K562 (cell line): ENCODE measurements around the gene NKX1-2. TPM values are rescaled to one million over a fixed set of nuclear protein-coding genes. Genes with fewer than 3 reads are reported as not detected.

Experiments used
- ATAC-seq: fragments of 200-7000 bp; cut with Tn5 transposase; 3 replicates; pipeline ENCODE4 v1.9.1; 2020; ENCODE audit warnings: moderate library complexity
- BruUV-seq: library from RNA; stranded (reverse); fragments of 400-500 nt; replicated peaks from 2 replicates; lab custom pipeline; 2021; lab: Mats Ljungman, UMichigan
- CTCF ChIA-PET: fragments of 300-600 bp; formaldehyde crosslinking; extraction: SDS; loops from one replicate; lab custom pipeline; 2021; ENCODE audit warnings: low intra/inter-chr PET ratio; lab: Yijun Ruan, JAX
- POLR2A ChIA-PET: fragments of 300-600, 350-650 bp; sonication (Branson Sonifier 250); formaldehyde crosslinking; extraction: SDS; loops from one replicate; lab custom pipeline; 2021; ENCODE audit warnings: antibody characterized with exemption, inconsistent platforms; lab: Yijun Ruan, JAX
- DNase-seq, 4 experiments: peaks; one replicate each; pipeline versions ENCODE4 v3.0.0 to v3.0.0-alpha.2; 2011 to 2018; ENCODE audit warnings: low spot score in 3 of 4, mixed read lengths in 3 of 4; ENCODE audit errors: extremely low read depth in 1 of 4
- FAIRE-seq: peaks from 2 replicates; lab custom pipeline; 2011; peaks lifted over from hg19 to GRCh38; lab: Jason Lieb, UNC
- H2AFZ ChIP-seq: 2 replicates; pipeline ENCODE4 v1.6.0; 2011; ENCODE audit warnings: low read depth, low read length, control low read depth, inconsistent platforms
- H3K27ac ChIP-seq: fragments of 200-600 bp; 3 replicates; pipeline ENCODE4 v1.8.0; 2011; ENCODE audit warnings: low read depth, mild to moderate bottlenecking, control low read depth, inconsistent platforms, low read length, moderate library complexity, mixed read lengths; ENCODE audit errors: extremely low read depth
- H3K27me3 ChIP-seq, 2 experiments: fragments of 300-600 bp in 1 of 2; 2 replicates in 1 of 2; 3 replicates in 1 of 2; pipeline versions ENCODE4 v1.6.0 to v1.8.0; 2011; ENCODE audit warnings: inconsistent platforms in 2 of 2, low read length in 2 of 2, mild to moderate bottlenecking in 1 of 2, mixed read lengths in 1 of 2, moderate library complexity in 1 of 2; ENCODE audit not compliant: control insufficient read depth in 2 of 2, insufficient read depth in 2 of 2
- H3K36me3 ChIP-seq: fragments of 300-600 bp; 3 replicates; pipeline ENCODE4 v1.8.0; 2011; ENCODE audit warnings: mild to moderate bottlenecking, low read length, inconsistent platforms; ENCODE audit not compliant: control insufficient read depth, insufficient read depth
- H3K4me1 ChIP-seq, 2 experiments: fragments of 200-600 bp in 1 of 2; replicated peaks in 1 of 2; 2 replicates in 1 of 2; 3 replicates in 1 of 2; pipeline versions ENCODE4 v1.5.1 to v1.8.0; 2011; ENCODE audit warnings: inconsistent platforms in 2 of 2, low read length in 2 of 2, mild to moderate bottlenecking in 1 of 2, mixed read lengths in 1 of 2, moderate library complexity in 1 of 2; ENCODE audit not compliant: control insufficient read depth in 2 of 2, insufficient read depth in 2 of 2
- H3K4me2 ChIP-seq: 2 replicates; pipeline ENCODE4 v1.6.1; 2011; ENCODE audit warnings: low read length, control low read depth, inconsistent platforms, mixed read lengths; ENCODE audit not compliant: insufficient read depth
- H3K4me3 ChIP-seq: fragments of 200-600 bp; sonication (generic), shearing (Covaris generic); 2 replicates; pipeline ENCODE4 v1.5.1; 2016; ENCODE audit warnings: control low read depth, inconsistent platforms
- H3K79me2 ChIP-seq: fragments of 200-600 bp; 3 replicates; pipeline ENCODE4 v1.8.0; 2011; ENCODE audit warnings: low read length, inconsistent platforms; ENCODE audit not compliant: control insufficient read depth, insufficient read depth
- H3K9ac ChIP-seq, 2 experiments: 2 replicates each; pipeline versions ENCODE4 v1.6.0 to v1.6.1; 2011; ENCODE audit warnings: low read depth in 2 of 2, low read length in 2 of 2, control low read depth in 1 of 2, inconsistent platforms in 1 of 2, mild to moderate bottlenecking in 1 of 2, mixed read lengths in 1 of 2; ENCODE audit not compliant: insufficient read depth in 1 of 2
- H3K9me1 ChIP-seq: one replicate; pipeline ENCODE4 v1.6.0; 2011; ENCODE audit warnings: inconsistent platforms, mild to moderate bottlenecking, low read length, moderate library complexity; ENCODE audit not compliant: control insufficient read depth, insufficient read depth
- H3K9me3 ChIP-seq: replicated peaks from 2 replicates; pipeline ENCODE4 v1.5.1; 2011; ENCODE audit warnings: low read depth, low read length, inconsistent platforms; ENCODE audit not compliant: control insufficient read depth, insufficient read depth
- H4K20me1 ChIP-seq: replicated peaks from 2 replicates; pipeline ENCODE4 v1.6.1; 2011; ENCODE audit warnings: low read length, inconsistent platforms, mixed read lengths; ENCODE audit not compliant: control insufficient read depth, insufficient read depth
- CBX8 ChIP-seq: fragments of 200-600 bp; sonication (generic); IDR thresholded peaks from 2 replicates; pipeline ENCODE4 v1.6.1; 2012; ENCODE audit warnings: borderline replicate concordance, mixed run types, low read depth, mild to moderate bottlenecking, moderate library complexity, mixed read lengths, low read length, control low read depth, inconsistent platforms; ENCODE audit not compliant: poor library complexity, severe bottlenecking; ENCODE audit errors: extremely low read depth
- CREM ChIP-seq: IDR thresholded peaks from 2 replicates; pipeline ENCODE4 v1.6.1; 2014; ENCODE audit warnings: antibody characterized with exemption, low read depth
- ETV6 ChIP-seq, 3 experiments: fragments of 150-350 bp in 1 of 3; sonication (generic) in 1 of 3; formaldehyde crosslinking in 1 of 3; IDR thresholded peaks; 2 replicates each; pipeline versions ENCODE4 v1.6.1 to v1.8.0; 2014 to 2022; ENCODE audit warnings: borderline replicate concordance in 2 of 3, low read depth in 2 of 3, antibody characterized with exemption in 1 of 3, low read length in 1 of 3, mild to moderate bottlenecking in 1 of 3, missing genetic modification reagents in 1 of 3
- GTF2F1 ChIP-seq: IDR thresholded peaks from 2 replicates; pipeline ENCODE4 v1.6.1; 2011; ENCODE audit warnings: low read depth, low read length, improper control_type of control experiment
- MYNN ChIP-seq, 2 experiments: sonication (generic); formaldehyde crosslinking in 1 of 2; IDR thresholded peaks; 2 replicates each; pipeline versions ENCODE4 v1.5.0 to v1.6.1; 2016 to 2020; ENCODE audit warnings: antibody characterized with exemption in 1 of 2, missing genetic modification reagents in 1 of 2
- NFRKB ChIP-seq: fragments of 450-650 bp; IDR thresholded peaks from 2 replicates; pipeline ENCODE4 v1.6.1; 2016; ENCODE audit warnings: low read depth
- PRPF4 ChIP-seq: fragments of 200-400 bp; formaldehyde crosslinking; IDR thresholded peaks from one replicate; pipeline ENCODE4 v1.6.1; 2017; ENCODE audit warnings: low read length, low read depth, mild to moderate bottlenecking; ENCODE audit not compliant: insufficient read depth, poor library complexity, severe bottlenecking
- RBM15 ChIP-seq: fragments of 200-400 bp; formaldehyde crosslinking; IDR thresholded peaks from 2 replicates; pipeline ENCODE4 v1.6.1; 2018; ENCODE audit warnings: mild to moderate bottlenecking, low read length, moderate library complexity; ENCODE audit not compliant: insufficient read depth
- RFX5 ChIP-seq: IDR thresholded peaks from 2 replicates; pipeline ENCODE4 v1.6.1; 2011; ENCODE audit warnings: low read depth, mild to moderate bottlenecking, improper control_type of control experiment, low read length
- STAG1 ChIP-seq: sonication (generic); formaldehyde crosslinking; IDR thresholded peaks from 2 replicates; pipeline ENCODE4 v1.5.0; 2020; ENCODE audit warnings: missing genetic modification reagents, borderline replicate concordance
- STAT5B ChIP-seq: fragments of 250-450 bp; sonication (Bioruptor Pico); IDR thresholded peaks from 2 replicates; pipeline ENCODE4 v1.8.0; 2021; ENCODE audit warnings: mild to moderate bottlenecking, inconsistent platforms
- ZNF124 ChIP-seq: sonication (generic); formaldehyde crosslinking; IDR thresholded peaks from 2 replicates; pipeline ENCODE4 v1.8.1; 2022; ENCODE audit warnings: missing genetic modification reagents
- ZNF174 ChIP-seq: fragments of 250-450 bp; sonication (Bioruptor Pico); IDR thresholded peaks from 2 replicates; pipeline ENCODE4 v1.4.0; 2020; ENCODE audit warnings: mild to moderate bottlenecking
- ZNF184 ChIP-seq: sonication (generic); formaldehyde crosslinking; IDR thresholded peaks from 2 replicates; pipeline ENCODE4 v1.5.0; 2020; ENCODE audit warnings: missing genetic modification reagents
- WGBS: fragments of 100-300 bp; shearing (Covaris generic); methylation state at CpG from one replicate; pipeline ENCODE4 v1.1.6; 2016; ENCODE audit warnings: low coverage, mixed read lengths; ENCODE audit not compliant: insufficient coverage; ENCODE audit errors: missing lambda C conversion rate; 5-methylcytosine and 5-hydroxymethylcytosine counted together
- in situ Hi-C: fragments of 300-500 bp; cut with MboI; formaldehyde crosslinking; loops from 4 replicates; pipeline ENCODE4 v1.15.0; 2018; ENCODE audit warnings: inconsistent platforms, mixed read lengths
- intact Hi-C: fragments of 100-400 bp; cut with micrococcal nuclease; formaldehyde crosslinking; loops from 2 replicates; pipeline ENCODE4 v1.14.2; 2022
- polyA plus RNA-seq, 8 experiments: library from polyadenylated mRNA; depleted of rRNA in 4 of 8; stranded (reverse) in 5 of 8; unstranded in 3 of 8; fragments of >200 nt; fragmentation: Nextera tagmentation in 2 of 8; fragmentation: Illumina TruSeq in 1 of 8; extraction: Ambion mirVana in 2 of 8; extraction: Trizol in 1 of 8; gene quantifications; 2 replicates each; pipeline versions ENCODE4 v1.2.1 to v1.2.3, GENCODE V29; 2011 to 2014; ENCODE audit warnings: inconsistent platforms in 1 of 8, missing spikeins in 1 of 8
- total RNA-seq, 7 experiments: library from RNA; depleted of rRNA in 6 of 7; stranded (reverse); fragments of >200 nt in 6 of 7; fragmentation: Illumina TruSeq in 2 of 7; extraction: Trizol in 2 of 7; gene quantifications; 2 replicates each; pipeline versions ENCODE4 v1.2.1 to v1.2.3, GENCODE V29; 2011 to 2021; ENCODE audit warnings: low replicate concordance in 1 of 7
- TF ChIP-seq, protein P1 (sequence below): sonication (generic); formaldehyde crosslinking; IDR thresholded peaks from 2 replicates; pipeline ENCODE4 v1.8.1; 2023; ENCODE audit warnings: mild to moderate bottlenecking, missing genetic modification reagents, moderate library complexity
- TF ChIP-seq, protein P2 (sequence below): sonication (generic); formaldehyde crosslinking; IDR thresholded peaks from 2 replicates; pipeline ENCODE4 v1.8.1; 2022; ENCODE audit warnings: missing genetic modification reagents
- TF ChIP-seq, protein P3 (sequence below): conservative IDR thresholded peaks from 2 replicates; pipeline ENCODE4 v1.6.1; 2011; ENCODE audit warnings: low read depth, mild to moderate bottlenecking, low read length; ENCODE audit not compliant: control insufficient read depth

Gene NKX1-2
- total and polyA plus RNA-seq, 9 of the 15 experiments (the other 6 are each of a cell fraction or from before 2014, with no cell fraction given), result not detected

DNA sequence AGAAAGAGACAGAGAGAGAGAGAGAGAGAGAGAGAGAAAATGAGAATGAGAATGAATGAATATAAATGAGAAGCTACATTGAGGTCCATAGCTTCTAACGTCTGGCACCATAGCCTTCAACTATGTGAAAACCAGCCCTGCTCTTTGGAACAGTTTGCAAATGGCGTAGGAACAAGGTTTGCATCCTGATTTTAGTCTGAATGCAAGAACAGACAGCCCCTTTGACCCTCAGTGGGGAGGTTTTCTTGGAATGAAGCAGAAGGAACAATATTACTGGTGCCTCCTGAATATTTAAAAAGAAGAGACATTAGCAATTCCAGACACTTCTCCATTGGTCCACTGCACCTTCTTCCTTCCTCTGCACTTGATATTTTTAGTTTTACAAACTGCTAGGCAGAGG, 34.8 kb upstream of the NKX1-2 start (continued):
- TF ChIP-seq, protein P1, sequence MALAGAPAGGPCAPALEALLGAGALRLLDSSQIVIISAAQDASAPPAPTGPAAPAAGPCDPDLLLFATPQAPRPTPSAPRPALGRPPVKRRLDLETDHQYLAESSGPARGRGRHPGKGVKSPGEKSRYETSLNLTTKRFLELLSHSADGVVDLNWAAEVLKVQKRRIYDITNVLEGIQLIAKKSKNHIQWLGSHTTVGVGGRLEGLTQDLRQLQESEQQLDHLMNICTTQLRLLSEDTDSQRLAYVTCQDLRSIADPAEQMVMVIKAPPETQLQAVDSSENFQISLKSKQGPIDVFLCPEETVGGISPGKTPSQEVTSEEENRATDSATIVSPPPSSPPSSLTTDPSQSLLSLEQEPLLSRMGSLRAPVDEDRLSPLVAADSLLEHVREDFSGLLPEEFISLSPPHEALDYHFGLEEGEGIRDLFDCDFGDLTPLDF (CRISPR knock-in tag), result no peak
- TF ChIP-seq ZNF174 (no peak), MYNN (IDR thresholded peaks at IDR 0.05) (no peak), MYNN (CRISPR knock-in tag; IDR thresholded peaks at IDR 0.05) (no peak), ZNF124 (CRISPR knock-in tag) (no peak)

DNA sequence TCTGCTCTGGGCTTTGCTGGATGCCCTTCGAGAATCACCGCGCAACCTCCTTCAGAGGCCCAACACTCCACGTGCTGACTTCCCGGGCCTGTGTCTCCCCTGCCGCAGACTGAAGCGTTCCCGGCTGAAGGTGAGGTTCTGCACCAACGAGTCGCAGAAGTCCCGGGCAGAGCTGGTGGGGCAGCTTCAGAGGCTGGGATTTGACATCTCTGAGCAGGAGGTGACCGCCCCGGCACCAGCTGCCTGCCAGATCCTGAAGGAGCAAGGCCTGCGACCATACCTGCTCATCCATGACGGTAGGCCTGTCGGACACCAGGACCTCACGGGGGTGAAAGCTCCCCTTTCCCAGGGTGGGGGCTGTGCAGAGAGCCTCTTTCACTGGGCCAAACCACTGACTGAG, 34.2 kb upstream of the NKX1-2 start:
- H3K36me3 ChIP-seq, result no peaks in the 10 kb centered on the region
- no peak overlapping the region for H3K4me2 ChIP-seq
- 82% methylated on average over 12 of the region's 17 CpGs for WGBS
- ChIA-PET POLR2A (interaction anchor here (1.3 to 1.9 kb wide), 2 partner anchors 11 to 68 kb away, joined by 3 to 8 read pairs; no protein-coding TSS in a partner anchor), CTCF (no interaction called here)
- H4K20me1 ChIP-seq, result no peaks in the 10 kb centered on the region
- H3K9me3 ChIP-seq, result no peaks in the 10 kb centered on the region; the same call in 1 of the 2 replicates
- H2AFZ ChIP-seq, result no peak overlapping the region
- intact Hi-C loops, result no loop called here
- no peaks in the 10 kb centered on the region for H3K79me2 ChIP-seq
- no peaks in the 10 kb centered on the region for H3K27me3 ChIP-seq
- BruUV-seq, result no TSS peak
- FAIRE-seq (no peak), ATAC-seq (no peak), DNase-seq (no peak)
- H3K4me3 ChIP-seq, result no peak overlapping the region
- H3K9me1 ChIP-seq, result no peaks in the 10 kb centered on the region
- in situ Hi-C loops, result no loop called here
- H3K9ac ChIP-seq, result no peak overlapping the region
- H3K4me1 ChIP-seq, result peaks cover 8 to 16% of the 10 kb centered on the region in 2 experiments; a peak in 4 of 5 replicates
- H3K27ac ChIP-seq, result no peak overlapping the region
- TF ChIP-seq ETV6 (IDR thresholded peaks at IDR 0.05; ENCODE audit: borderline replicate concordance in 1 of 2, low read depth in 2 of 2, low read length in 1 of 2), result no peak
- no peak for TF ChIP-seq ETV6 (CRISPR knock-in tag; IDR thresholded peaks at IDR 0.05; ENCODE audit: borderline replicate concordance)
- no peak for TF ChIP-seq PRPF4
- no peak for TF ChIP-seq CBX8
- TF ChIP-seq STAT5B (CRISPR knock-in tag), result no peak
- TF ChIP-seq RBM15, result no peak
- TF ChIP-seq, protein P2, sequence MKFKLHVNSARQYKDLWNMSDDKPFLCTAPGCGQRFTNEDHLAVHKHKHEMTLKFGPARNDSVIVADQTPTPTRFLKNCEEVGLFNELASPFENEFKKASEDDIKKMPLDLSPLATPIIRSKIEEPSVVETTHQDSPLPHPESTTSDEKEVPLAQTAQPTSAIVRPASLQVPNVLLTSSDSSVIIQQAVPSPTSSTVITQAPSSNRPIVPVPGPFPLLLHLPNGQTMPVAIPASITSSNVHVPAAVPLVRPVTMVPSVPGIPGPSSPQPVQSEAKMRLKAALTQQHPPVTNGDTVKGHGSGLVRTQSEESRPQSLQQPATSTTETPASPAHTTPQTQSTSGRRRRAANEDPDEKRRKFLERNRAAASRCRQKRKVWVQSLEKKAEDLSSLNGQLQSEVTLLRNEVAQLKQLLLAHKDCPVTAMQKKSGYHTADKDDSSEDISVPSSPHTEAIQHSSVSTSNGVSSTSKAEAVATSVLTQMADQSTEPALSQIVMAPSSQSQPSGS (CRISPR knock-in tag), result no peak
- TF ChIP-seq CREM, result no peak
- no peak for TF ChIP-seq ZNF184 (CRISPR knock-in tag)
- TF ChIP-seq, protein P3, sequence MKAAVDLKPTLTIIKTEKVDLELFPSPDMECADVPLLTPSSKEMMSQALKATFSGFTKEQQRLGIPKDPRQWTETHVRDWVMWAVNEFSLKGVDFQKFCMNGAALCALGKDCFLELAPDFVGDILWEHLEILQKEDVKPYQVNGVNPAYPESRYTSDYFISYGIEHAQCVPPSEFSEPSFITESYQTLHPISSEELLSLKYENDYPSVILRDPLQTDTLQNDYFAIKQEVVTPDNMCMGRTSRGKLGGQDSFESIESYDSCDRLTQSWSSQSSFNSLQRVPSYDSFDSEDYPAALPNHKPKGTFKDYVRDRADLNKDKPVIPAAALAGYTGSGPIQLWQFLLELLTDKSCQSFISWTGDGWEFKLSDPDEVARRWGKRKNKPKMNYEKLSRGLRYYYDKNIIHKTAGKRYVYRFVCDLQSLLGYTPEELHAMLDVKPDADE, result no peak
- no peak for TF ChIP-seq RFX5
- no peak for TF ChIP-seq GTF2F1
- TF ChIP-seq STAG1 (CRISPR knock-in tag), result no peak
- TF ChIP-seq NFRKB, result no peak
